ENCODE measurements around the gene ZSCAN5A.
"Not testable (repeated sequence)": the region's sequence is repeated elsewhere in the genome, so short reads cannot be mapped to it uniquely, and the experiment has no call there.

The ZSCAN5A gene

GRCh38 chr19:56272161-56272798, 42.4 kb downstream of the ZSCAN5A start, which contains the start of gene EDDM13:
Gene EDDM13 (plus strand): TSS chr19:56272748. CDS start chr19:56272835, 87 bp downstream.
- DNase-seq, result no peak

DNA sequence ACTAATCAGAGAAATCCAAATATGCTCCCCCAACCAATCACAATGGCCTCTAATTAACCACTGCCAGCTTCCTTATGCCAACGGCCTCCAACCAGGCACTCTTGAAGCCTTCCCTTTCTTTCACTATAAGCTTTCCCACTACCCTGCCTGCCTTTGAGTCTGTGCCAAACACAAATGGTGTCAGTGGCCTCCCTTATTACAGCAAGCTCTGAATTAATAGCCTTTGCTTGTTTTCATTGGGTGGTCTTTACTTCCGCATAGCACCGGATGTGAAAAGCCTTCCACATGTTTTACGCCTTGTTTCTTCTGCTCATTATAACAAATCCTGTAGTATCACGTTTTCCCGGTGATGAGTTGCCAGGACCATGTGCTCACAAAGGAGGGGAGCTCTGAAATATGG, 43.5 kb downstream of the ZSCAN5A start:
- no peak for DNase-seq

- DNase-seq, result peak in 1 of 58 donors; percentile 11
Measured at GRCh38 chr19:56270676-56271075, 44.0 kb downstream of the ZSCAN5A start.

DNA sequence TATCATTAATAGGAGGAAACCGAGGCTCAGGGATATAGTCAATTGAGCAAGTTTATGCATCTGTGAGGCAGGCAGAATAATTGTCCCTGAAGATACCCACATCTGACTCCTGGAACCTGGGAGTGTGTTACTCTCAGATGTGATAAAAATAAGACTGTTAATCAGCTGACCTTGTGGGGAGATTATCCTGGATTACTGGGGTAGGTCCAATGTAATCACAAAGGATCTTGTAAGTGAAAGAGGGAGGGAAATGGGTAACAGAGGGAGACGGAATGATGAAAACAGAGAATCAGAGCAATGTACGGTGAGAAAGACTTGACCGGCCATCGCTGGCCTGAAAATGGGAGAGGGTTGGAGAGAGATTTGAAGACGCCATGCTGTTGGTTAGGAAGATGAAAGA, 45.3 kb downstream of the ZSCAN5A start:
- no peak for DNase-seq

GRCh38 chr19:56266051-56266450, 48.6 kb downstream of the ZSCAN5A start:
- no peak for DNase-seq

DNA sequence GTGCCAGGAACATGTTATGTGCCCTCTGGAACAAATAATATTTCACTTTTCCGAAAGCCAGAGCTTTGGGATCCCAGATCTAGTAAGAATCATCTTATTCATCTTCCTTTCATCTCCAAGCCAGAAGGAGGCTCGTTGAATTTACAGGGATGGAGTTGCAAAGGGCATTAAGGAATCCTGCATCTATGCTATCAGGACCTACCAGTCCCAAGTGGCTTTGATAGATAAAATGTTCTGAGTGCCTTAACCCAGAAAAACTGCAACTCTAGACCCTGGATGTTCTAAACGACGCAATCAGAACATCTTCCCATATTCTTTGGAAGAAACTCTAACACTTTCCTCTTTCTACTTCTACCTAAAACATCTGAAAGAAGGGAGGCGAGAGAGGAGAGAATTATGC, 51.3 kb downstream of the ZSCAN5A start:
- no peak for DNase-seq

DNA sequence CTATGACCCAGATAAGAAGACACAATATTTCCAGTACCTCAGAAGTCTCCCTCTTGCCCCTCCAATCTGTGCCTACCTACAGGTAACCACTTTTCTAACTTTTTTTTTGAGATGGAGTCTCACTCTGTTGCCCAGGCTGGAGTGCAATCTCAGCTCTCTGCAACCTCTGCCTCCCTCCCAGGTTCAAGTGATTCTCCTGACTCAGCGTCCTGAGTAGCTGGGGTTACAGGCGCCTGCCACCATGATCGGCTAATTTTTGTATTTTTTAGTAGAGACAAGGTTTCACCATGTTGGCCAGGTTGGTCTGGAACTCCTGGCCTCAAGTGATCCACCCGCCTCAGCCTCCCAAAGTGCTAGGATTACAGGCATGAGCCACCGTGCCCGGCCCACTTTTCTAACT, 52.7 kb downstream of the ZSCAN5A start:
- DNase-seq, result not testable (repeated sequence)

DNA sequence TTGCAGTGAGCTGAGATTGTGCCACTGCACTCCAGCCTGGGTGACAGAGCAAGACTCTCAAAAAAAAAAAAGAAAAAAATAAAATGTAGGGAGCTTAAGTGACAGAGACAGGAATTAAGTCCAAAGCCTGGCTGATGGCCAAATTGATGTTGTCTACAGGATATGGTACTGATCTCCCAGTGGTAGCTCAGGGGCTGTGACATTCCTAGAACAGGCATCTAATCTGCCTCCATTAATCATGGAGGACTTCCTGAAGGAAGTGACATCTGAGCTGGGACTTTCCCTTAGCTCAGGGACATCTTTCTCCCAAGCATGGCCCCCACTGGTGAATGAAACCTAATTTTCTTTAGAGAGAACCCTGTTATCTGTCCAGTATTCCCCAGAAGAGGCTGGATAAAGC, 53.5 kb downstream of the ZSCAN5A start:
- DNase-seq, result no peak

DNA sequence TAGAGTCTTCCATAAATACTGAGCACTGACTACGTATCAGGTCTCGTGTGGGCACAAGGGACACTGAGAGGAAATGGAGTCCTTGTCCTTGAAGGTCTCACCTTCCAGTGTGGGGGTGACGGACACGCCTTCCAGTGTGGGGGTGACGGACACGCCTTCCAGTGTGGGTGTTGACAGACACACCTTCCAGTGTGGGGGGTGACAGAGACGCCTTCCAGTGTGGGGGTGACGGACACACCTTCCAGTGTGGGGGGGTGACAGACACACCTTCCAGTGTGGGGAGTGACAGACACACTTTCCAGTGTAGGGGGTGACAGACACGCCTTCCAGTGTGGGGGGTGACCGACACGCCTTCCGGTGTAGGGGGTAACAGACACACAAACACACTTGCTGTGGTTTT, 56.4 kb downstream of the ZSCAN5A start:
- peak in 1 of 58 donors; percentile 33 for DNase-seq

DNA sequence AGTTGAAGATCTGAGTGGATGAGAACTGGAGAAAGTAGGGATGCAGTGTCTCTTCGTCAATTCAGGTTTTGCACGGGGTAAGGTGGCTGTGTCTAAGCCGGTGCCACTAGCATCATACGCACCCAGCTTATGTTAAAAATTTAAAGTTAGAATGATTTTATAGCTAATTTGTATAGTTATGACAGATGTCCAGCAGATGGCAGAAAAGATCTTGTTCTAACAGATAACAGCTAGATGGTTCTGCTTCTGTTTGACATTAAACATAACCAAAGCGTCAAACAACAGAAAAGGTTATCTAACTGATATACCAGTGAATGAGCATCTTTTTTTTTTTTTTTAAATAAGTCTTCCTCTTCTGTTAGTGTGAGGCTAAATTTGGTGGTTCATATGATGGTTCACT, 60.9 kb downstream of the ZSCAN5A start:
- peak in 2 of 58 donors; percentile 20 to 47 for DNase-seq

GRCh38 chr19:56252699-56253422, 61.8 kb downstream of the ZSCAN5A start:
- peak in 40 of 58 donors; percentile 0 to 72 (median 10) for DNase-seq

DNA sequence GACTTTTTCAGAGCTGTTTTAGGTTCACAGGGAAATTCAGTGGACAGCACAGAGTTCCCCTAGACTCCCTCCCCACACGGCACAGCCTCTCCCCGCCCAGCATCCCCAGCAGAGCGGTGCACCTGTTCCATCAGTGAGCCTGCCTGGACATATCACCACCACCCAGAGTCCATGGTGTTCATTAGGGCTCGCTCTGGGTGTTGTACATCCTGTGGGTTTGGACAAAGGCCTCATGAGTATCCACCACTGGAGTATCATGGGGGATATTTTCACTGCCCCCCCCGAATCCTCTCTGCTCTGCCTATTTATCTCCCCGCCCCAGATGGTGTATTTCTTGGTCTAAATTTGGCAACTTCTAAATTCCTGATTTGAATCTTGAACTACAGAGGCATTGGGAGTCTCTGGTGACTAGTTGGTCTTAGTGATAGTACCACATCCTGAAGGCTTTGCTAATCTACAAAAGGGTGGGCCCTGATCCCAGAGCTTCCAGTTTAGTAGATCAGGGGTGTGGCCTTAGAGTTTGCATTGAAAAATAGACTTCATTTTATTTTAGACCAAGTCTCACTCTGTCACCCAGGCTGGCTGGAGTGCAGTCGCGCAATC, 65.8 kb downstream of the ZSCAN5A start:
- DNase-seq, result not testable (repeated sequence)

DNA sequence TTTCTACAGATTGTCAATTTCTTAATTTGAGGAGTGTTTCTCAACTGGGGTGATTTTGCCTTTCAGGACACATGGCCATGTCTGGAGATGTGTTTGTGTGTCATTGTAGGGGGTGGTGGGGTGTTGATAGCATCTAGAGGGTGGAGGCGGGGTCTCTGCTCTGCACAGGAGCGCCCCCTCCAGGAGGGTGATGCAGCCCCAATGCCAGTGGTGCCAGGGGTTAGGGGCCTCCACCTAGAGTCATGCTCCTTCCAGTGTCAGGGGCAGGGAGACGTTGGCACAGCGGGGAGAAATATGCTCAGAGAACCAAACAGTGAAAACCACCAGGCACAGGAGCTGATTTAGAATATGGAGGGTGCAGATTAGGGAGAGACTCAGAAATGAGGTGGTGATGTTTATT, 68.9 kb downstream of the ZSCAN5A start:
- not testable (repeated sequence) for DNase-seq

GRCh38 chr19:56245121-56245740, 69.4 kb downstream of the ZSCAN5A start:
- no peak for DNase-seq

DNA sequence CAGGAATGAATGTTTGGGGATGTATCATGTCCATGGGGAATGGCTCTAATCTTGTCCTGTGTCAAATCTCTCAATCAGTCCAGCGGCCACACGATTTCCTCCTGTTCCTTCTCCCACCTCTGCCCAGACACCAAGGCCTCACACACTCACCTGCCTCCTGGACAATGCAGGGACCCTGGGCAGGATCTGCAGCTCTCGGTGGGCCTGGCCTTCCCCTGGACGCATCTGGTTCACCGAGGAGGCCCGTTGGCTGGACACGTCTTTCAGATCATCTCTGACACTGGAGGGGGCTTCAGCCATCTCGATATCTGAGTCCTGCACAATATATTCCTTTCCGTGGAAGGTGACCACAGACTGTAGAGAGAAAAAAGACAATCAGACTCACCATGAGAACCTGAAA, 91.2 kb downstream of the ZSCAN5A start:
- no peak for DNase-seq

DNA sequence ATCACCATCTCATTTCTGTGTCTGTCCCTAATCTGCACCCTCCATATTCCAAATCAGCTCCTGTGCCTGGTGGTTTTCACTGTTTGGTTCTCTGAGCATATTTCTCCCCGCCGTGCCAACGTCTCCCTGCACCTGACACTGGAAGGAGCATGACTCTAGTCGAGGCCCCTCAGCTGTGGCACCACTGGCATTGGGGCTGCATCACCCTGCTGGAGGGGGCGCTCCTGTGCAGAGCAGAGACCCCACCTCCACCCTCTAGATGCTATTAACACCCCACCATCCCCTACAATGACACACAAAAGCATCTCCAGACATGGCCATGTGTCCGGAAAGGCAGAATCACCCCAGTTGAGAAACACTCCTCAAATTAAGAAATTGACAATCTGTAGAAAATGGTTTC, 91.7 kb downstream of the ZSCAN5A start:
- no peak for DNase-seq

DNA sequence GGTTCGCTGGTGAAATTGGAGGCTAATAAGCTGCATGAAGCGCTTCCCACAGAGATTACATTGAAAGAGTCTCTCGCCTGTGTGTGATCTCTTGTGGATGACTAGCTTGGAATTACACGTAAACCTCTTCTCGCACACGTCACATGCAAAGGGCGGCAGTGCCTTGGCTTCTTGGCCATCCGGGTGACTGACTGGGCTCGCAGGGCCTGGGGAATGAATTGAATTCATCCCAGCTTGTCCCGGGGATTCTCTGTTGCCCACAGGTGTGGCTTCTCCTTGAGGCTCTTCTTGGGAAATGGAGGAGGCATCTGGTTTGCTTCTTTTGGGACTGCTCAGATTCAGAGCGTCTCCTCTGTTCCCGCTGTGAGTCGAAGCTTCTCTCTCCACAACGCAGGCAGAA, 92.8 kb downstream of the ZSCAN5A start:
- no peak for DNase-seq

DNA sequence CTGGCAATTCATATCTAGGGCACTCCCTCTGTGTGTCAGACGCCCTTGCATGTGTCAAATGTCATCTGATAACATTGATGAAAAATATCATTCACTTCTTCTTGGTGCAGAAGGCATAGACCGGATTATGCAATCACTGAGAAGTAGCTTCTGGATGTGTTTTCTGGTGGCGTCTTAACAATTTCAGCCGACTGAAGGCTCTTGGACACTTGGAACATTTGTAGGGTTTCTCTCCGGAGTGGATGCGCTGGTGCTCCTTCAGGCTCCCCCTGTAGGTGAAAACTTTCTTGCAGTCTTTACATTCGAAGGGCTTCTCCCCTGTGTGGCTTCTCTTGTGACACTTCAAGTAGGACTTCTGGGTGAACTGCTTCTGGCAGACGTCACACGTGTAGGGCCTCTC, 93.2 kb downstream of the ZSCAN5A start:
- DNase-seq, result not testable (repeated sequence)

GRCh38 chr19:56218961-56219360, 95.7 kb downstream of the ZSCAN5A start:
- DNase-seq, result no peak

DNA sequence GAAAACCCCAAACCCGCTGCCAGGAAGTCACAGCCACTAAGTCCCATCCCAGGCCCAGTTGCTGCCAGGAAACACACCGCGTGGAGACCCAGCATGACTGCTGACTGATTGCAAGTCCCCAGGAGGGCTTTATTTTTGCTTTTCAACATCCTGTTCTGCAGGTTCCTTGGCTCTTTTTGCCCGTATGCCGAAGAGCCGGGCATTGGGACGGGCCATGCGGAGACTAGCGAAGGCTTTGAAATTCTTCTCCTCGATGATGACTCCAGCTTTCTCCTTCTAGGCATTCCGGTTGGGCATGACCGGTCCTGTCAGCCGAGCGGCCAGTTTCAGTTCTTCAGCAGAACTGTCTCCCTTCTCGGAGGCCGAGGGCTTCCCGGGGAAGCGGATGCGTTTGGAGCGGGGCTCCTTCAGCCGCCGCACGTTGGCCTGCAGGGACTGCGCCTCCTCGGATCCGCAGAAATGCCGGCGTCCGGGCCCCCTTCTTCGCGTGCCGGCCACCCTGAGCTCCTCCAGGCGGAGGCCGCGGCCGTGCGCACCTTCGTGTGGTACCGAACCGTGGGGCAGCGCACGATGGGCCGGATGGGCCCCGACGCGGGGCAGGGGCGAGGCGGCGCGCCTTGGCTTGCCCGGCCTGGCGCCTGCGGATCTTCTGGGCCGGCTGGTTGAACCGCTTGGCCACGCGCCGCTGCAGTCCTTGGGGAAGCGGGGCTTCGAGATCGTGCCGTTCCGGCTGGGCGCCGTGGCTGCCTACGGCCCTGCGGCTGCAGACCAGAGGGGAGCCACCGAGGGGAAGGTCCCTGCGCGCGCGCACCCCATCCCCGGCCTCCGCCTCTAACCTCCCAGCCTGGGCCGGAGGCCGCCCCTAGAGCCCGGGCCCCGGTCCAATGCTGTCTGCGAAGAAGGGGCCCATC, 97.3 kb downstream of the ZSCAN5A start:
- peak in 5 of 58 donors; percentile 1 to 22 (median 3) for DNase-seq

GRCh38 chr19:56211718-56212117, 102.9 kb downstream of the ZSCAN5A start:
- DNase-seq, result no peak
